Subcutaneous adipose tissue (tissue), 4 donors: ENCODE data around the gene UGT1A10. TPM values are rescaled to one million over a fixed set of nuclear protein-coding genes. Genes with fewer than 3 reads are reported as not detected.

Experiments
- total RNA-seq, 4 donors: library from RNA; depleted of rRNA; stranded (reverse); fragments of >200 nt; gene quantifications; one replicate each; pipeline ENCODE4 v1.1.0, GENCODE V29; 2016
- TF ChIP-seq, protein P1 (sequence below): fragments of 450-650 bp; IDR thresholded peaks from one replicate; pipeline ENCODE4 v1.5.1; 2016; ENCODE audit warnings: low read depth, mild to moderate bottlenecking, control low read depth, antibody characterized with exemption, moderate library complexity

UGT1A10 gene
- total RNA-seq, 4 donors from 2014 or later: not detected

DNA sequence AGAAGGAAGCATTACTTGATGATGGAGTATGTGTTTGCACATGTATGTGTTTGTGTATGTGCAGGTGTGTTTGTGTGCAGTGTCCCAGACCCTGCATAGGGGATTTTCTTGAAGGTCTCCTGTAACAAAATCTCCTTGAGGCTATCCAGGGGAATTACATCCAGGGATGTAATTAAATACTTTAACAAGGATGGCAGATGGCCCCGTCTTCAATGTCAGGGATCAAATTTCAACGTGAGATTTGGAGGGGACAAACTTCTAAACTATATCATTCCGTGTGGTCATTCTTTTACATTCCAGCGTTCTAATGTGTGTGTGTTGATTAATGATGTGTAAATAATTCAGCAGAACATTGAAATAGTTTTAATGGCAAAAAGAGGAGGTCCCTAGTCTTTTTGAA, 38.7 kb downstream of the UGT1A10 start:
- TF ChIP-seq, protein P1, sequence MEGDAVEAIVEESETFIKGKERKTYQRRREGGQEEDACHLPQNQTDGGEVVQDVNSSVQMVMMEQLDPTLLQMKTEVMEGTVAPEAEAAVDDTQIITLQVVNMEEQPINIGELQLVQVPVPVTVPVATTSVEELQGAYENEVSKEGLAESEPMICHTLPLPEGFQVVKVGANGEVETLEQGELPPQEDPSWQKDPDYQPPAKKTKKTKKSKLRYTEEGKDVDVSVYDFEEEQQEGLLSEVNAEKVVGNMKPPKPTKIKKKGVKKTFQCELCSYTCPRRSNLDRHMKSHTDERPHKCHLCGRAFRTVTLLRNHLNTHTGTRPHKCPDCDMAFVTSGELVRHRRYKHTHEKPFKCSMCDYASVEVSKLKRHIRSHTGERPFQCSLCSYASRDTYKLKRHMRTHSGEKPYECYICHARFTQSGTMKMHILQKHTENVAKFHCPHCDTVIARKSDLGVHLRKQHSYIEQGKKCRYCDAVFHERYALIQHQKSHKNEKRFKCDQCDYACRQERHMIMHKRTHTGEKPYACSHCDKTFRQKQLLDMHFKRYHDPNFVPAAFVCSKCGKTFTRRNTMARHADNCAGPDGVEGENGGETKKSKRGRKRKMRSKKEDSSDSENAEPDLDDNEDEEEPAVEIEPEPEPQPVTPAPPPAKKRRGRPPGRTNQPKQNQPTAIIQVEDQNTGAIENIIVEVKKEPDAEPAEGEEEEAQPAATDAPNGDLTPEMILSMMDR: no peak

- TF ChIP-seq, protein P1: no peak
These were observed 39.8 kb downstream of the UGT1A10 start for GRCh38 chr2:233676046-233676445.

DNA sequence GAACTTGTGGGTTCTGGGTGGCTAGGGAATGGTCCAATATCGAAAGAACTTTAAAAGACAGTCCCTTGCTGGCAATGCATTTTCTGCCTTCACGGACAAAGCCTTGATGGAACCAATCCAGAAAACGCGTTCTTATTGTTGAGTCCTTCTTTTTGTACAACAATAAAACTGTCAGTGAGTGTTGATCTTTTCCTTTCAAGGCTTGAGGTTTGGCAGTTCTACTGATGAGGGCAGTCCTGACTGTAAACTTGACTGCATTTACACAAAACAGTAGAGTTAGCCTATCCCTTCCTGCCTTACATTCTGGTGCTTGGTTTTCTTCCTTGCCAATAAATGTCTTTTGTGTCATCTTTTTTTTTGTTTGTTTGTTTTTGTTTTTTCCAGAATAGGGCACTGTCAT, 42.9 kb downstream of the UGT1A10 start:
- TF ChIP-seq, protein P1: no peak

GRCh38 chr2:233680361-233681045, 44.3 kb downstream of the UGT1A10 start:
- TF ChIP-seq, protein P1: no peak

DNA sequence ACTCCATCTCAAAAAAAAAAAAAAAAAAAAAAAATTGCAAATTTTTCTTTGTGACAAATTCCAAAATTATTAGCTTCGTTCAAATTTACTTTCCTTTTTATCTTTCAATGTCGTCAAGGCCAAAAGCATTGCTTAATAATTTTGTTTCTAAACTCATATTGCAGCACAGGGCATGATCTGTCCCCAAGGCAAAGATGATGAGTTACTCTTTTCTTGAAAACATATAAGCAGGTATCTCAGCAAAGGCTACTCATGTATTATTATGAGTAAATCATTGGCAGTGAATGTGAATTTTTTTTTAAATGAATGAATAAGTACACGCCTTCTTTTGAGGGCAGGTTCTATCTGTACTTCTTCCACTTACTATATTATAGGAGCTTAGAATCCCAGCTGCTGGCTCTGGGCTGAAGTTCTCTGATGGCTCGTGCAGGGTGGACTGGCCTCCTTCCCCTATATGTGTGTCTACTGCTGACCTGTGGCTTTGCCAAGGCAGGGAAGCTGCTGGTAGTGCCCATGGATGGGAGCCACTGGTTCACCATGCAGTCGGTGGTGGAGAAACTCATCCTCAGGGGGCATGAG, 45.4 kb downstream of the UGT1A10 start, which contains the start of gene UGT1A7:
Gene UGT1A7, plus strand, starts transcription at position 381 of the 579 bp plus-strand sequence. Its CDS starts 37 bp downstream, at position 418.
- TF ChIP-seq, protein P1: no peak

DNA sequence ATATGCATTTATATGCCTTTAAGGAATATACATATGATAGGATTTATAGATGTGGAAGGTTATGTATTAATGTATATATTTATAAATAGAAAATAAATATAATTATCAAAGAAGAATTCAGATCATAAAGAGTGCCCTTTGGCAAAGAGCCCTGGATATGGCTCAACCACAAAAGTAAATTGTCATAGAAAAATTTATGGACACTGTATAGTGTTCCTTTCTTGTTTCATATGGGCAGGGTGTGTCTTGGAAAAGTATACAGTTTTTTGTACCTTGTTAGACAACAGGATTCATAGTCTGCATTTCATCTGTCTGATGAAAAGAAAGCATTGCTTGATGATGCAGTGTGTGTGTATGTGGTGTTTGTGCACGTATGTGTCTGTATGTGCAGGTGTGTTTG, 48.4 kb downstream of the UGT1A10 start:
- TF ChIP-seq, protein P1: no peak

DNA sequence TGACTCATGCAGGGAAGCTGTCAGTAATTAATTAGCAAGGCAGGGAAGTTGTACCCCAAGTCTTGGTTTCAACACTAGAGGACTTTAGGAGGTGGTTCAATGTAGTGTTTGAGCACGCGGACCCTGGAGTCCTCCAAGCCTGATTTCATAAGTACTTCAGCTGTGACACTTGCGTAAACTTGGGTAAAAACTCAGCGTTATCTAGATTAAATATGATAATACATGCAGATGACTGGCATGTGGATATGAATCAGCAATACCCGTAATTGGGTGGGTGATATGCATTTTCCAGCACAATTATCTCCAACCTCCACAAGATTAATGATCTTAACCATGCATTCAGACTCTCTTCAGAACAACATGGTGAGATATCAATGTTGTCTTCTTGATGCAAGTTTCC, 50.7 kb downstream of the UGT1A10 start:
- TF ChIP-seq, protein P1: no peak
